CD8-positive, alpha-beta memory T cell (primary cell): ENCODE measurements around the gene ZMPSTE24. TPM values are rescaled to one million over a fixed set of nuclear protein-coding genes. Genes with fewer than 3 reads are reported as not detected.
A peak's percentile ranks its signal among the peaks of the same experiment; 100 is the strongest.

Experiments
- CTCF ChIA-PET: fragments of 350-600 bp; sonication (Branson Sonifier 250); formaldehyde crosslinking; loops from one replicate; lab custom pipeline; 2021; ENCODE audit warnings: antibody characterized with exemption; lab: Charles Lee
- POLR2A ChIA-PET: fragments of 350-600 bp; sonication (Branson Sonifier 250); formaldehyde crosslinking; loops from one replicate; lab custom pipeline; 2021; ENCODE audit warnings: antibody characterized with exemption; lab: Charles Lee
- DNase-seq, 5 donors: peaks; one replicate each; pipeline versions ENCODE4 v3.0.0 to v3.0.0-alpha.2; 2020 to 2022; ENCODE audit warnings: mixed read lengths in 1 of 5
- H3K27ac ChIP-seq: one replicate; pipeline ENCODE4 v1.7.0; 2013; ENCODE audit warnings: low read depth, mild to moderate bottlenecking, low read length, moderate library complexity
- H3K27me3 ChIP-seq: 2 replicates; pipeline ENCODE4 v1.7.0; 2013; ENCODE audit warnings: low read length, mild to moderate bottlenecking; ENCODE audit not compliant: insufficient read depth, poor library complexity, severe bottlenecking
- H3K36me3 ChIP-seq: 2 replicates; pipeline ENCODE4 v1.7.0; 2013; ENCODE audit warnings: mild to moderate bottlenecking, low read length, moderate library complexity; ENCODE audit not compliant: insufficient read depth
- H3K4me1 ChIP-seq: 2 replicates; pipeline ENCODE4 v1.7.0; 2013; ENCODE audit warnings: mild to moderate bottlenecking, low read length, moderate library complexity; ENCODE audit not compliant: insufficient read depth
- H3K4me3 ChIP-seq: 2 replicates; pipeline ENCODE4 v1.7.0; 2013; ENCODE audit warnings: mild to moderate bottlenecking, low read length
- H3K9me3 ChIP-seq: 2 replicates; pipeline ENCODE4 v1.7.0; 2013; ENCODE audit warnings: mild to moderate bottlenecking, low read length
- H3K27ac Mint-ChIP-seq, 8 donors: one replicate each; pipeline ENCODE4 v1.8.0; 2020 to 2021; ENCODE audit warnings: mixed read lengths in 8 of 8, mild to moderate bottlenecking in 6 of 8, inconsistent platforms in 3 of 8, moderate library complexity in 3 of 8
- H3K27me3 Mint-ChIP-seq, 2 donors: one replicate each; pipeline ENCODE4 v1.8.0; 2020 to 2021; ENCODE audit warnings: mixed read lengths in 2 of 2, mild to moderate bottlenecking in 1 of 2, moderate library complexity in 1 of 2
- H3K36me3 Mint-ChIP-seq, 3 donors: one replicate each; pipeline ENCODE4 v1.8.0; 2020 to 2021; ENCODE audit warnings: mixed read lengths in 3 of 3, inconsistent platforms in 1 of 3, mild to moderate bottlenecking in 1 of 3
- H3K4me1 Mint-ChIP-seq, 3 donors: one replicate each; pipeline ENCODE4 v1.8.0; 2020 to 2021; ENCODE audit warnings: mixed read lengths in 3 of 3, inconsistent platforms in 1 of 3, mild to moderate bottlenecking in 1 of 3
- H3K4me3 Mint-ChIP-seq, 7 donors: one replicate each; pipeline ENCODE4 v1.8.0; 2020 to 2021; ENCODE audit warnings: mixed read lengths in 7 of 7, mild to moderate bottlenecking in 6 of 7, moderate library complexity in 4 of 7, inconsistent platforms in 2 of 7
- H3K9me3 Mint-ChIP-seq, 5 donors: one replicate each; pipeline ENCODE4 v1.8.0; 2020 to 2022; ENCODE audit warnings: mixed read lengths in 5 of 5, mild to moderate bottlenecking in 3 of 5, moderate library complexity in 2 of 5, inconsistent platforms in 1 of 5
- polyA plus RNA-seq: library from polyadenylated mRNA; unstranded; fragments of 300-500 nt; fragmentation: Illumina TruSeq; gene quantifications from one replicate; pipeline ENCODE4 v1.2.3, GENCODE V29; 2021
- total RNA-seq, 2 experiments: library from RNA; stranded (reverse); gene quantifications; one replicate each; pipeline ENCODE4 v1.2.3, GENCODE V29; 2021

The ZMPSTE24 gene
- total and polyA plus RNA-seq, 3 experiments from 2014 or later: 32.5 to 53.7 (median 51.0) TPM

GRCh38 chr1:40312238-40313205, 54.5 kb downstream of the ZMPSTE24 start:
- peak overlapping the region in 1 of 7 donors; percentile 40 for H3K4me3 Mint-ChIP-seq
- H3K36me3 Mint-ChIP-seq: no peaks in the 10 kb centered on the region
- no peak overlapping the region for H3K4me3 ChIP-seq
- H3K4me1 ChIP-seq: peaks cover 19% of the 10 kb centered on the region
- ChIA-PET CTCF (interaction anchor here (1.6 to 5.1 kb wide), 3 partner anchors 25 to 170 kb away, joined by 3 to 47 read pairs (median 31); no protein-coding TSS in a partner anchor), POLR2A (no interaction called here)
- peaks cover 0 to 2% of the 10 kb centered on the region in 2 donors for H3K27me3 Mint-ChIP-seq
- no peaks in the 10 kb centered on the region for H3K9me3 Mint-ChIP-seq
- no peak overlapping the region for H3K27ac ChIP-seq
- no peaks in the 10 kb centered on the region for H3K9me3 ChIP-seq
- H3K27ac Mint-ChIP-seq: peak overlapping the region in 3 of 8 donors; percentile 15 to 81 (median 33)
- H3K4me1 Mint-ChIP-seq: peaks cover 6 to 27% (median 7%) of the 10 kb centered on the region in 3 donors
- no peak for DNase-seq
- no peaks in the 10 kb centered on the region for H3K36me3 ChIP-seq
- H3K27me3 ChIP-seq: peaks cover 5% of the 10 kb centered on the region

DNA sequence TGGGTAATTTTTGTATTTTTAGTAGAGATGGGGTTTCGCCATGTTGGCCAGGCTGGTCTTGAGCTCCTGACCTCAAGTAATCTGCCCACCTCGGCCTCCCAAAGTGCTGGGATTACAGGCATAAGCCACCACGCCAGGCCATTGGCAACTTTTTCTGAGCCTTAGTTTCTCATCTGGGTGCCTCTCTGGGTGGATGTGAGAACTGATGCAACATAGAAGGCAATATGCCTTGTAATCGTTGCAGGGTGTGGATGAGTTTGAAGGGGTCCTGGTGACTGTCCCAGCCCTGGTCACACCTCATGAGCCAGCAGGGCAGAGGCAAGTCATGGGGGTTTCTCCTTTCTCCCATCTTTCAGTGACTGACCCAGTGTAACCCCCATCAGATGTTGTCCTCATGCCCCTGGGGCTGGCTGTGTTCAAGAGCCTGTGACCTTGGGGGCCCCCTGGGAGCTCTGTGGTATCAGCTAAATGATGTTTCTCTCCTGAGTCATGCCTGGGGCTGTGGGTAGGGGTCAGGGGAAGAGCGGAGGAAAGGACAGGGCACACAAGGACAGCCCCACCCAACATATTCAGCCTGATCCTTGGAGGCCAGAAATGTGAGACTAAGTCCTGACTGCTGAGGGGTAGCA, 55.4 kb downstream of the ZMPSTE24 start:
- no peak overlapping the region for H3K27ac Mint-ChIP-seq
- no peaks in the 10 kb centered on the region for H3K36me3 ChIP-seq
- peaks cover 13 to 33% (median 13%) of the 10 kb centered on the region in 3 donors for H3K4me1 Mint-ChIP-seq
- no peak overlapping the region for H3K4me3 ChIP-seq
- H3K9me3 ChIP-seq: no peaks in the 10 kb centered on the region
- H3K4me3 Mint-ChIP-seq: peak overlapping the region in 1 of 7 donors; percentile 11
- no peak overlapping the region for H3K27ac ChIP-seq
- H3K27me3 ChIP-seq: peaks cover 5% of the 10 kb centered on the region
- DNase-seq: no peak
- H3K36me3 Mint-ChIP-seq: no peaks in the 10 kb centered on the region
- peaks cover 19% of the 10 kb centered on the region for H3K4me1 ChIP-seq
- ChIA-PET POLR2A (no interaction called here), CTCF (interaction anchor here (1.1 to 5.1 kb wide), 4 partner anchors 24 to 171 kb away, joined by 3 to 47 read pairs (median 17); no protein-coding TSS in a partner anchor)
- H3K27me3 Mint-ChIP-seq: peaks cover 6 to 8% of the 10 kb centered on the region in 2 donors
- no peaks in the 10 kb centered on the region for H3K9me3 Mint-ChIP-seq

GRCh38 chr1:40313958-40314720, 56.1 kb downstream of the ZMPSTE24 start:
- no peak overlapping the region for H3K27ac ChIP-seq

DNA sequence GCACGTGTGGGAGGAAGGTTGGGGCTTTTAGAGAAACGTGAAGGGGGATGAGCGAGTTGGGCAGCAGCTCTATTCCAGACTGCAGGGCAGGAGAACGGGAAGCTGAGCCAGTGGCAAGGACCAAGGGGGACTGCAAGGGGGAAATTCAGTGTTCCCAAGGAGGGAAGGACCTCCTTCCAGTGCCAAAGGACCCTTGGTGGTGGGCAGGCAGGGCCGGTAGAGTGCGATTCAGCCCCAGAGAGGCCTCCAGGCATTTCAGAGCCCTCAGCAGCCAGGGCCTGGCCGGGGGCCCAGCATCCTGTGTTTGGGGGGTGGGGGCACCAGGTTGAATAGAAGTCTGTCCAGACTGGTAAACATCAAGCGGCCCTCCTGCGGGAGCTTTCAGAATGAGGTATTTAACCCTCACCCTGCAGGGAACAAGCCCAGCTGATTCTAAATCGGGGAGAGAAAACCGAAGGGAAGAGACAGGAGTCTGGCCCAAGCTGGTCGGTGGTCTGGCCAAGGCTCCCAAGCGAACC, 56.7 kb downstream of the ZMPSTE24 start:
- ChIA-PET POLR2A (interaction anchor here (0.7 to 1.3 kb wide), 3 partner anchors 72 to 171 kb away, joined by 4 to 5 read pairs (median 4); no protein-coding TSS in a partner anchor), CTCF (interaction anchor here (0.7 to 5.1 kb wide), 31 partner anchors 8 to 253 kb away, joined by 3 to 47 read pairs (median 5); partner anchors contain the start of genes SMAP2 and ZMPSTE24)
- H3K27me3 Mint-ChIP-seq: peaks cover 7 to 18% of the 10 kb centered on the region in 2 donors
- peak overlapping the region in 6 of 8 donors; percentile 15 to 89 (median 70) for H3K27ac Mint-ChIP-seq
- Histone ChIP-seq H3K4me3 (no peak overlapping the region), H3K9me3 (no peaks in the 10 kb centered on the region), H3K36me3 (no peaks in the 10 kb centered on the region), H3K27me3 (peaks cover 5% of the 10 kb centered on the region), H3K4me1 (peaks cover 19% of the 10 kb centered on the region), H3K27ac (no peak overlapping the region)
- H3K36me3 Mint-ChIP-seq: no peaks in the 10 kb centered on the region
- peak overlapping the region; percentile 84 to 93 (median 90) for H3K4me3 Mint-ChIP-seq
- peaks cover 13 to 41% (median 23%) of the 10 kb centered on the region in 3 donors for H3K4me1 Mint-ChIP-seq
- no peak for DNase-seq
- H3K9me3 Mint-ChIP-seq: no peaks in the 10 kb centered on the region

More at GRCh38 chr1:40313958-40314720, 56.1 kb downstream of the ZMPSTE24 start:
- Histone ChIP-seq H3K27me3 (peaks cover 5% of the 10 kb centered on the region), H3K36me3 (no peaks in the 10 kb centered on the region), H3K4me1 (peaks cover 19% of the 10 kb centered on the region), H3K4me3 (no peak overlapping the region), H3K9me3 (no peaks in the 10 kb centered on the region)
- H3K27ac Mint-ChIP-seq: peak overlapping the region in 4 of 8 donors; percentile 11 to 71 (median 46)
- peaks cover 6 to 15% of the 10 kb centered on the region in 2 donors for H3K27me3 Mint-ChIP-seq
- DNase-seq: no peak
- no peaks in the 10 kb centered on the region for H3K9me3 Mint-ChIP-seq
- H3K4me1 Mint-ChIP-seq: peaks cover 13 to 39% (median 20%) of the 10 kb centered on the region in 3 donors
- ChIA-PET POLR2A (interaction anchor here (0.7 kb wide), 1 partner anchor 154 kb away, joined by 4 read pairs; no protein-coding TSS in a partner anchor), CTCF (interaction anchor here (0.8 to 5.1 kb wide), 18 partner anchors 10 to 170 kb away, joined by 3 to 47 read pairs (median 5); partner anchors contain the start of genes SMAP2 and ZMPSTE24)
- H3K4me3 Mint-ChIP-seq: peak overlapping the region in 5 of 7 donors; percentile 49 to 91 (median 88)
- no peaks in the 10 kb centered on the region for H3K36me3 Mint-ChIP-seq

DNA sequence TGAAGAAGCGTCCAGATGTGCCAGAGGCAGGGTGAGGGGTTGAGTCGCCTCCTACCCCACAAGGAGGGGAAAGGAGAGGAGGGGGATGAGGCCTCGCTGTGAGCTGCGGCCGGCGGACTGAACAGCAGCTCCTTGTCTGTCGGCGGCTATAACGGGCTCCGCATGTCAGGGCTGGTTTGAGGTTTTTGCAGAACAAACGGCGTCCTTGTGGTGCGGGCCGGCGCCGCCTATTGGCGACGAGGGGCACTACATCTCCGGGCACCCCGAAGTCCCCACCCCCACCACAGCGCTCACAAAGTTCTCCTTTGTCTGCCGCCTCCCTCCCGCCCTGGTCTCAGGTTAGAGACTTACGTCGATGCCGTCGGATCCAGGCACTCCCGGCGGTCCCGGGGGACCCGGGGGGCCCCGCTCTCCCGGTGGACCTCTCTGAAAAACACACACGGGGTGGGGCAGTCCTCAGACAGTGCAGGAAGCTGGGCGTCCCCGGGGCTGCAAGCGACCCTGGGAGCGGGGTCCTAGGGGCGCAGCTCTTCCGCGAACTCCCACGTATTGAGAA, 57.3 kb downstream of the ZMPSTE24 start:
- Histone ChIP-seq H3K9me3 (no peaks in the 10 kb centered on the region), H3K4me1 (peaks cover 19% of the 10 kb centered on the region), H3K27ac (no peak overlapping the region), H3K4me3 (peak overlapping the region; percentile 80), H3K36me3 (no peaks in the 10 kb centered on the region), H3K27me3 (peaks cover 5% of the 10 kb centered on the region)
- POLR2A ChIA-PET: interaction anchor here (0.5 to 2.3 kb wide), 5 partner anchors 71 to 217 kb away, joined by 4 to 7 read pairs (median 4); partner anchors contain the start of gene RLF
- Mint-ChIP-seq H3K27me3 (peaks cover 8 to 18% of the 10 kb centered on the region in 2 donors), H3K27ac (peak overlapping the region in 5 of 8 donors; percentile 15 to 89 (median 84)), H3K4me3 (peak overlapping the region; percentile 84 to 93 (median 90)), H3K9me3 (no peaks in the 10 kb centered on the region), H3K4me1 (peaks cover 13 to 41% (median 23%) of the 10 kb centered on the region in 3 donors), H3K36me3 (no peaks in the 10 kb centered on the region)
- CTCF ChIA-PET: interaction anchor here (0.7 to 5.1 kb wide), 37 partner anchors 8 to 273 kb away, joined by 3 to 47 read pairs (median 4); partner anchors contain the start of genes RLF, SMAP2 and ZMPSTE24
- DNase-seq: peak; percentile 72 to 88 (median 81)

GRCh38 chr1:40315795-40316594, 58.0 kb downstream of the ZMPSTE24 start:
- H3K27ac ChIP-seq: no peak overlapping the region
- H3K27me3 ChIP-seq: peaks cover 5% of the 10 kb centered on the region
- DNase-seq: peak in 3 of 5 donors; percentile 11 to 41 (median 24)
- Mint-ChIP-seq H3K4me3 (peak overlapping the region; percentile 84 to 93 (median 90)), H3K9me3 (no peaks in the 10 kb centered on the region), H3K27me3 (peaks cover 11 to 18% of the 10 kb centered on the region in 2 donors), H3K4me1 (peaks cover 13 to 41% (median 23%) of the 10 kb centered on the region in 3 donors), H3K36me3 (no peaks in the 10 kb centered on the region), H3K27ac (peak overlapping the region; percentile 17 to 93 (median 84))
- POLR2A ChIA-PET: interaction anchor here (0.5 to 2.3 kb wide), 6 partner anchors 58 to 216 kb away, joined by 3 to 7 read pairs (median 4); partner anchors contain the start of genes RLF and SMAP2
- H3K9me3 ChIP-seq: no peaks in the 10 kb centered on the region
- peak overlapping the region; percentile 80 for H3K4me3 ChIP-seq
- H3K4me1 ChIP-seq: peaks cover 19% of the 10 kb centered on the region
- CTCF ChIA-PET: interaction anchor here (0.7 to 5.1 kb wide), 28 partner anchors 9 to 274 kb away, joined by 3 to 47 read pairs (median 5); partner anchors contain the start of genes RLF and SMAP2
- H3K36me3 ChIP-seq: no peaks in the 10 kb centered on the region
